RWPE2 (cell line): Measurements from ENCODE around the gene CA6.

Source experiments
- ATAC-seq: fragments of 200-7000 bp; cut with Tn5 transposase; 3 replicates; pipeline ENCODE4 v1.9.1; 2021; ENCODE audit warnings: low read depth
- DNase-seq: peaks from one replicate; pipeline ENCODE4 v3.0.0-alpha.2; 2020; ENCODE audit warnings: low spot score
- H3K27ac ChIP-seq: fragments of 450-650 bp; 2 replicates; pipeline ENCODE4 v1.5.1; 2017; ENCODE audit warnings: mild to moderate bottlenecking; ENCODE audit not compliant: poor library complexity, severe bottlenecking
- H3K27me3 ChIP-seq: fragments of 250-450 bp; sonication (Bioruptor Pico); 2 replicates; pipeline ENCODE4 v1.5.1; 2021; ENCODE audit warnings: mild to moderate bottlenecking, moderate library complexity; ENCODE audit not compliant: insufficient read depth, poor library complexity, severe bottlenecking
- H3K36me3 ChIP-seq: fragments of 250-450 bp; sonication (Bioruptor Pico); 2 replicates; pipeline ENCODE4 v1.5.1; 2020; ENCODE audit warnings: low read depth, mild to moderate bottlenecking, moderate library complexity
- H3K4me1 ChIP-seq: fragments of 250-450 bp; sonication (Bioruptor Pico); 2 replicates; pipeline ENCODE4 v1.5.1; 2021; ENCODE audit warnings: mild to moderate bottlenecking, moderate library complexity; ENCODE audit not compliant: insufficient read depth, poor library complexity, severe bottlenecking
- H3K4me3 ChIP-seq: fragments of 250-450 bp; sonication (Bioruptor Pico); 2 replicates; pipeline ENCODE4 v1.5.1; 2021; ENCODE audit warnings: mild to moderate bottlenecking, moderate library complexity; ENCODE audit not compliant: severe bottlenecking
- H3K9me3 ChIP-seq: fragments of 250-450 bp; sonication (Bioruptor Pico); 2 replicates; pipeline ENCODE4 v1.5.1; 2021; ENCODE audit warnings: mild to moderate bottlenecking, moderate library complexity; ENCODE audit not compliant: severe bottlenecking
- CTCF ChIP-seq: fragments of 450-650 bp; IDR thresholded peaks from one replicate; pipeline ENCODE4 v1.5.1; 2017; ENCODE audit warnings: mild to moderate bottlenecking, moderate library complexity; ENCODE audit not compliant: poor library complexity, severe bottlenecking

Gene CA6

GRCh38 chr1:8903410-8903809, 42.3 kb upstream of the CA6 start:
- H3K4me3 ChIP-seq: no peak overlapping the region
- peak; percentile 3; the same call in 2 of the 3 replicates for ATAC-seq
- no peaks in the 10 kb centered on the region for H3K9me3 ChIP-seq
- H3K36me3 ChIP-seq: no peaks in the 10 kb centered on the region
- H3K27me3 ChIP-seq: no peaks in the 10 kb centered on the region
- TF ChIP-seq CTCF: peak; percentile 40
- no peak for DNase-seq
- peaks cover 52% of the 10 kb centered on the region for H3K4me1 ChIP-seq
- H3K27ac ChIP-seq: peak overlapping the region; percentile 85

GRCh38 chr1:8903908-8904650, 41.6 kb upstream of the CA6 start:
- no peaks in the 10 kb centered on the region for H3K36me3 ChIP-seq
- peaks cover 52% of the 10 kb centered on the region for H3K4me1 ChIP-seq
- ATAC-seq: peak; percentile 85
- no peak overlapping the region for H3K4me3 ChIP-seq
- no peak for TF ChIP-seq CTCF
- DNase-seq: peak; percentile 91
- no peaks in the 10 kb centered on the region for H3K27me3 ChIP-seq
- peak overlapping the region; percentile 85 for H3K27ac ChIP-seq
- H3K9me3 ChIP-seq: no peaks in the 10 kb centered on the region

- H3K27ac ChIP-seq: peak overlapping the region; percentile 85
- no peaks in the 10 kb centered on the region for H3K27me3 ChIP-seq
- H3K4me1 ChIP-seq: peaks cover 40% of the 10 kb centered on the region
- no peak for TF ChIP-seq CTCF
- H3K36me3 ChIP-seq: no peaks in the 10 kb centered on the region
- ATAC-seq (0 out of 3 replicates have a peak, but pooled peaks have one; percentile 9), DNase-seq (no peak)
- no peaks in the 10 kb centered on the region for H3K9me3 ChIP-seq
- H3K4me3 ChIP-seq: no peak overlapping the region
These were observed 40.0 kb upstream of the CA6 start for GRCh38 chr1:8905582-8906191.

DNA sequence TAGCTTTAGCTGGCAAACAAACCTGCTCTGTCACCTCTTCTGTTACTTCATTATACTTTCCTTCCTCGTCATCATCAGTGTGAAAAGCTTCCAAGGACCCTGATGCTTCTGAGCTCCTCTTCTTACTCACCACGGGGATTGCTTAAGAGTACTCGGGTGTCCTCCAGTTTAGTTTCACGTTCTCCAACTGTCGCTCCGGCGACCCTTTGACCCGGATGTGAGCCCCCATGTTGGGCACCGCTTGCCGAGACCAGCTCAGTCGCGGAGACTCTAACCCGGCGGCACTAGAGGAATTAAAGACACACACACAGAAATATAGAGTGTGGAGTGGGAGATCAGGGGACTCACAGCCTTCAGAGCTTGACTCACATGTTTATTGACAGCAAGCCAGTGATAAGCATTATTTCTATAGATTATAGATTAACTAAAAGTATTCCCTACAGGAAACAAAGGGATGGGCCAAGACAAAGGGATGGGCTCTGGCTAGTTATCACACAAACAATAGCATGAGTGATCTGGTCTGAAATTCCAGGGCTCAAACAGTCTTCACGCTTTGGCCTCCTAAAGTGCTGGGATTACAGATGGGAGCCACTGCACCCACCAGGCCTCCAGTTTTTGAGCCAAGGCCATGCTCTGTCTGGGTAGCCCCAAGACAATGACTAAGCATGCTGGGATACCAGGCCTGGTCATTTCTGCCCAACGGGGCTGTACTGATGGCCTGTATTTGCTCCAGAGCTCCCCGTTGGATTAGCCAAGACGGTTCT, 37.1 kb upstream of the CA6 start:
- no peak for TF ChIP-seq CTCF
- DNase-seq: no peak

More for the DNA sequence above, 37.1 kb upstream of the CA6 start:
- peaks cover 2% of the 10 kb centered on the region for H3K9me3 ChIP-seq
- no peak overlapping the region for H3K27ac ChIP-seq
- H3K4me1 ChIP-seq: peaks cover 40% of the 10 kb centered on the region
- H3K27me3 ChIP-seq: no peaks in the 10 kb centered on the region
- no peaks in the 10 kb centered on the region for H3K36me3 ChIP-seq
- no peak overlapping the region for H3K4me3 ChIP-seq
- no peak for ATAC-seq
